ENCODE measurements around the gene CRB2.

Gene CRB2

DNA sequence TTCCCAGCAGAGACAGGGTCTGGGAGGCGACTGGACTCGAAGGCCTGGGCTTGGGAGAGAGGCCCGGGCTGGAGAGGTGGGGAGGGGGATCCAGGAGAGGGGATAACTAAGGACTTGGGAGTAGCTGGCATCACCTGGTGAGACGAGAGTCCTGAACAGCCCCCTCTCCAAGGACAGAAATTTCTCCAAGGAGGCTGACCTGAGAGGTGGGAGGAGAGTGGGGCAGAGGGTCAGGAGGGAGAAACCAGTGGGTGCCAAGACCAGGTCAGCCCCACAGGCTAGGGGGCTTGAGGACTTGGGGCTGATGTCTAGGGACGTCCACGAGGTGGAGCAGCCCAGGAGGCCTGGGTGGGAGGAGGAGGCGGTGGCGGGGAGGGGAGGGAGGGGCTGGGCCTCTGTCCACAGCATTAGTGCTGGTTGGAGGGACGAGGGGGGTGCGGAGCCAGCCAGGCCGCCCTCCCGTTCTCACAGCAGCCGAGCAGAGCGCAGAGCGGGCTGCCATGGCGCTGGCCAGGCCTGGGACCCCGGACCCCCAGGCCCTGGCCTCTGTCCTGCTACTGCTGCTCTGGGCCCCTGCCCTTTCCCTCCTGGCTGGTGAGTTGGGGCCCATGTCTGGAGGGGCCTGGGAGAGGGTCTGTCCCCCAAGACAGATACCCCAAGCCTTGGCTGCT, at the start of gene CRB2:
CRB2 (plus strand) TSS at position 437 of the 671 bp plus-strand sequence; CDS start at position 501, 64 bp downstream.
- DNase-seq (ENCODE audit: low spot score): no peak

DNA sequence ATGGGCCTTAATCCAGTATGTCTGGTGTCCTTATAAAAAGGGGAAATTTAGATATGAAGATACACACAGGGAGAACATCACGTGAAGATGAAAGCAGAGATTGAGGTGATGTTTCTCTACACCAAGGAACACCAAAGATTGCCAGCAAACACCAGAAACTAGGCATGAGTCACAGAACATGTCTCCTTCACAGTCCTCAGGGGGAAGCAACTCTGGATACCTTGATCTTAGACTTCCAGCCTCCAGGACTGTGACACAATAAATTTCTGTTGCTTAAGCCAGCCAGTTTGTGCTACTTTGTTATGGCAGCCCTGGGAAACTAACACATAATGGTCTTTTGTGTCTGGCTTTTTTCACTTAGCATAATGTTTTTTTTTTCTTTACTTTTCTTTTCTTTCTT, 46.4 kb upstream of the CRB2 start:
- no peak for DNase-seq (ENCODE audit: low spot score)

DNA sequence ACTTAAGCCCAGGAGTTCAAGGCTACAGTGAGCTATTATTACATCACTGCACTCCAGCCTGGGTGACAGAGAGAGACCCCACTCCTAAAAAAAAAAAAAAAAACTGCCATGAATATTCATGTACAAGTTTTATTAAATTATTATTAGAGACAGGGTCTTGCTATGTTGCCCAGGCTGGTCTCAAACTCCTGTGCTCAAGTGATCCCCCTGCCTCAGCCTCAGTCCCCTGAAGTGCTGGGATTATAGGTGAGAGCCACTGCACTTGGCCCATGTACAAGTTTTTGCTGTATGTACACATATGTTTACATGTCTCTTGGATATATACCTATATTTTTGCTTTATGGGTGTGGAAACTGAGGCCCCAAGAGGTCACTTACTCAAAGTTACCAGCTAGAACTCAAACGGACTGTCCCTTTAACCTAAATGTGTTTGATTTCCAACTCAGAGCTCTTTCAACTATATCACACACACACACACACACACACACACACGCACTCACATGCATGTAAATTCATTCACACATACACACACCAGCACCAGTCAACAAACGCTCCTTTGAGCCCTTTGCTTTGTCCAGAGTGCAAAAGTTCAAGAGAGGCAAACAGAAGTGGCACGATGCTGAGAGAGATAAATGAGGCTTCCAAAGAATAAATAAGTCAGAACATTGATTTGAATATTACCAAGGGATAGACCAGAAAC, 45.3 kb upstream of the CRB2 start:
- DNase-seq (ENCODE audit: low spot score): no peak

DNA sequence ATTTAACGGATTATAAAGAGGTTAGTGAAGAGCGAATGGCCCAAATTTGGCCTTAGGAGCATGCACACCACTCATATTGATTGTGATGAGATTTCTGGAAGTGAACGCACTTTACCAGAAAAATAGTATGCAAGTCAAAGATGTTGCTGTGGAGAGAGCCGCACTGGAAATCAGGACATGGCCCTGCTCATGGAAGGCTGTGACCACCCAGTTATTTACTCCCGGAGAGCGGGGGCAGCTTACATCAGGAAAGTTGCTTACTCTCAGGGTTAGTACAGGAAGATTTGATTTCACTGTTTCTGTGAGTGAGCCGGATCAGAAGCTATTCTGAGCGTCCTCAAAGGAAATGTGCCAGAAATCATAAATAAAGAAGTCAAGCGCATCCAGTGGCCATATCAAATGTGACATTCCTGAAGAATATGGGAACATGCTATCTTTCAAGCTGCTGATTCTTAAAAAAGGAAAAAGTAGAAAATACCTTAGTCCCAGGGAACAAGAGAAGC, 44.7 kb upstream of the CRB2 start:
- DNase-seq (ENCODE audit: low spot score): no peak

DNA sequence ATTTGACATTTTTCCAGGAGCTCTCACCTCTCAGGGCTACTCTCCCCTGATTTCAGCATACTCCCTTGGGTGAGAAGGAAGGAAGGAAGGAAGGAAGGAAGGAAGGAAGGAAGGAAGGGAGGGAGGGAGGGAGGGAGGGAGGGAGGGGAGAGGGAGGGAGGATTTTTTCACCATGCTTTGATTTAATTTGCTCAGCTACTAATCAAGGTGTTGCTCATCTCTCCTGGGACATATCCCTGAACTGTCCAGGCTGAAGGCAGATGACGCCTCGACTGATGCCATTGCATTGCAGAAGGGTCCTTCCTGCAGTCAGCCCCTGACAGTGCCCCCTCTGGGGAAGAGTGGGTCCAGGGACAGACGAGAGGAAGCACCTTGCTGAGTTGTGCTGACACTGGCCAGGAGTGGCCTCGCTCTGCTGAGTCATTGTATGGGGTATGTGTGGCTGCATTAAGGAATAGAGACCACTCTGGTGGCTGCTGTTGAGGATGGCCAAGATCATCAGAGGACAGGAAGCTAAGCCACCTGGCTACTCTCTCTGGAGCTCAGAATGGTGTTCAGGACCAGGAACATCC, 43.6 kb upstream of the CRB2 start:
- no peak for DNase-seq (ENCODE audit: low spot score)

DNA sequence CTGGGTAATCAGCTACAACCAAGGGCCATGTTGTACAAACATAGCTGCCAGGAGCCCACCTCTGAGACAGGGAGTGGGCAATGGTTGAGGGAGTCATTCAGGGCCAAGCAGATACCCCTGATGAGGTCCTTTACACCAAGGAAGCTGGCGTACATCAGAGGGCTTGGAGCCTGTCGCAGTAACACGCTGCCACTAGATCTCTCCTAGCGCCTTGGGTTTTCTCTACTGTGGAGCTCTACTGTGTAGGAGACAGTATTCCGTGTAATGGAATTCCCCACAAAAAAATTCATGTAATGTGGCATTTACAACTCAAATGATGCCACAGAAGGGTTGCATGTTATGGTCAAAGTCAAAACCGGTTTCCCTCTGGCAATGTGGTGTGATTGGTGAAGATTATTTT, 41.4 kb upstream of the CRB2 start:
- DNase-seq (ENCODE audit: low spot score): no peak

DNA sequence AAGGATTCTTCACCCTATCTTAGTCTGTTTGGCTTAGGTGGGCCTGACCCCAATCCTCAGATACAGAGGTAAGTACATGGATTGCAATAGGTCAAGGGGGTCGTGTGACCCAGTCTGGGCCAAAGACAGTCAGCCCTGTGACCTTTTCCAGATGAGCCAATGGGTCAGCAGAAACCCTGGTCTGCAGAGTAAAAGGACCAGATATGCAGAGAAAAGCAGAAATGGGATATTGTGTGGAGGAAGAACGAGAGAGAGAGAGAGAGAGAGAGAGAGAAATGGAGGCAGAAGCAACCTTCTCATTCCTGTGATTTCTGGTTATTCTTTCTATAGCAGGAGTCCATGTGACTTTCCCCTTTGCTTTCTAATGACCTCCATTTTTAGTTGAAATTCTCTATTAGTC, 40.4 kb upstream of the CRB2 start:
- no peak for DNase-seq (ENCODE audit: low spot score)

DNA sequence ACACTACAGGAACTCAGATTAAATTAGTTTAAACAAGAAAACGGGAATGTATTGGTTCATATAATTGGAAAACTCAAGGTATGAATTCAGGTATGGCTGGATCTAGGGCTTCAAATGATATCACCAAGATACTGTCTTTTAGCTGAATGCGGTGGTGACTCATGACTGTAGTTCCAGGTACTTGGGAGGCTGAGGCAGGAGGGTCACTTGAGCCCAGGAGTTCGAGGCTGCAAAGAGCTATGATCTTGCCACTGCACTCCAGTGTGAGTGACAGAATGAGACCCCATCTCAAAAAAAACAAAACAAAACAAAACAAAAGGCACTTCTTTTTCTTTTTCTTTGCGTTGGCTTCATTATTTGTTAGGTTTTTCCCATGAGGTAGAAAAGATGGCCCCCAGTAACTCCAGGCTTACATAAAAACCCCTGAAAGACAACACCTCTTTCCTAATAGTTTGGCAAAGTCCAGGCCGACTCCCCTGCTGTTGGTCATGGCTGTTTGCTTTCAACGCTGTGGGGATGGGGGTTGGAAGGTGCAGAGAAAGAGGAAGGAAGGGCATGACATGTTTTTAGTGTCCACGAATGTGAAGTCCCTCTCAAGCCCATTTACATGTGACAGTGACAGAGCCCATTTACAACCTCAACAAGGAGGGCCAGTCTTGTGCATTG, 39.8 kb upstream of the CRB2 start:
- peak; percentile 57 for DNase-seq (ENCODE audit: low spot score)

DNA sequence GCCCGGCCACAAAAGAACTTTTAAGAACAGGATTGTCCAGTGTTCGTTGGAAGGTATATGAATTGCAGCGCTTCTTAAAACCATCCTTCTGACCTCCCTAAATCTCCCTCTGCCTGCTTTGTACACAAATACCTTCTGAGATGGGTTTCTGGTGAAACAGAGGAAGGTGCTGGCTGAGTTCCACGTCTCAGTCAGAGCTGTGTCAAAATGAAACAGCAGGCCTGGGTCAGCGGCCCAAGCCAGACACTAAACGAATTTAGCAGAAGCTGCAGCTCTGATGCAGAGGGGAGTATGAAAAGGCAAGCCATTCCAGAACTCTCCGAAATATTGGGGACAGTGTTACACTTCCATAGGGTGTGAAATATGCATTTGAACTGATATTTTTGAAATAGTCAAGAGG, 37.8 kb upstream of the CRB2 start:
- peak; percentile 52 for DNase-seq (ENCODE audit: low spot score)

DNA sequence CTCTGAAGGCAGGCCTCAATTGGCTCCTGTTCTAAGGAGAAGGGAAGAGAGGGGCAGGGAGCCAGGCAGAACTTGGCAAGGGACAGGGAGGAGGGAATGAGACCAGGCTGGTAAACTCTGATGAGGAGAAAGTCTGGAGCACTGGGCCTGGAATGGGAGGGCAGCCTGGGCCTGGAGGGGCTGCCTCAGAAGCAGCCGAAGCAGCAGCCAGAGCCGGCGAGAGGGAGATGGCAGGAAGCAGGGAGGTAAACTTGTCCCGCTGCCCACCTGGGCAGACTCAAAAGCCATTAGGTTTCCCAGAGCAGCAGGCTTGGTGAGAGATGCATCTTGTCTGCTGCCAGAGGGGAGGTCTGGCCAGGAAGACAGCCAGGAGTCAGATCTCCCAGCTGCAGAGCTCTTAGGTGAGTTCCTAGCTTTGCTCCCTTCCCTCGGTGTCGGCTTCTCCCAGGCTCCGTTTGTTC, 37.0 kb upstream of the CRB2 start:
- DNase-seq (ENCODE audit: low spot score): peak; percentile 42

DNA sequence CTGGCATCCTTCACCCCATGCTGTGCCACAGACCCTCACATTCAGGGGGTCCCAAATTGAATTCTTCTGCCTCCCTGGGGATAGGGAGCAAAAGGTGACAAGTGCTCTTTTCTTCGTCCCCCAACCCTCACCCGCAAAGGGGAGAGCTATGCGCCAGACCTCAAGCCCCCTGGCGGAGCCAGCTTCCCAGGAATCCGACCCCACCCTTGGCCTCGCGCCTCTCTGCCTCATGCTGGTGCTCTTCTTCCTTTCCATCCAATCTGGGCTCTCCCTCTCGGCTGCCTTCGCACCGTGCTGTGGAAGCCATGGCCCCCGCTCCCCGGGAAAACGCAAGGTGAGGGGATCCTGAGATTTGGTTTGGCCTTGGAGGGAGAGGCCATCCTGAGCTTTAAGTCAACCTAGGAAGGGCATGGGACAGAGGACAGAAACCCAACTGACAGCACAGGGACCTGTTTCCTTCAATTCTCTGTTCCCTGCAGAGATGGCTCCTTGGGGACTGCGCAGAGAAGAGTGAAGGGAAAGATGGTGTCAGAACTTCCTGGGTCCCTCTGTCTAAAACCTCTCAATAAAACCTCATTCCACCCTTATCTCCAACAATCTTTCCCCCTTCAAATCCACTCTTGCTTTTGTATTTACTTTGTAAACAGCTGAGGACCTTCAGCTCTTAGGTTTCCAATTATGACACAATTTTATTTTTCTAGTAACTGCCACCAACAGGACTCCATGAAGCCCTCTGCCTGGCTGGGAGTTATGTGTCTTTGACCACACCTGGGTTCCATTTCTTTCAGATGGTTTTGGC, 36.3 kb upstream of the CRB2 start:
- no peak for DNase-seq (ENCODE audit: low spot score)

DNA sequence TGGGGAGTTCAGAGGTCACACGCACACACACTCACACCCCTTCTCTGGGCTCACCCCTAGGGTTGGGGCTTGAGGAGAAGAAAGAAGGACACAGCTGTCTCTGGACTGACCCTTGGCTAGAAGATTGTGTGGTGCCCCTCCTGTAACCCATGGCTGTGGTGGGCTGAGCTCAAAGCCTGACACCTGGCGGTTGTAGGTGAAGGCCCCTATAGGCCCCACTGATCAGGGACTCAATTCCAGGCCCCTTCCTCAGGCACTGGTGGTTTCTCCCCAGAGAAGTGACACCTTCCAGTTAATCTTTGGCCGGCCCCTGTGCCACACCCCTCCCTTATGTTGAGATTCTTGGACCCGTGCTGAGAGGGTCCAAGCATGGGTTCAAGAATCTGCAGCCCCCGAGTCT, 35.2 kb upstream of the CRB2 start:
- DNase-seq (ENCODE audit: low spot score): no peak

DNA sequence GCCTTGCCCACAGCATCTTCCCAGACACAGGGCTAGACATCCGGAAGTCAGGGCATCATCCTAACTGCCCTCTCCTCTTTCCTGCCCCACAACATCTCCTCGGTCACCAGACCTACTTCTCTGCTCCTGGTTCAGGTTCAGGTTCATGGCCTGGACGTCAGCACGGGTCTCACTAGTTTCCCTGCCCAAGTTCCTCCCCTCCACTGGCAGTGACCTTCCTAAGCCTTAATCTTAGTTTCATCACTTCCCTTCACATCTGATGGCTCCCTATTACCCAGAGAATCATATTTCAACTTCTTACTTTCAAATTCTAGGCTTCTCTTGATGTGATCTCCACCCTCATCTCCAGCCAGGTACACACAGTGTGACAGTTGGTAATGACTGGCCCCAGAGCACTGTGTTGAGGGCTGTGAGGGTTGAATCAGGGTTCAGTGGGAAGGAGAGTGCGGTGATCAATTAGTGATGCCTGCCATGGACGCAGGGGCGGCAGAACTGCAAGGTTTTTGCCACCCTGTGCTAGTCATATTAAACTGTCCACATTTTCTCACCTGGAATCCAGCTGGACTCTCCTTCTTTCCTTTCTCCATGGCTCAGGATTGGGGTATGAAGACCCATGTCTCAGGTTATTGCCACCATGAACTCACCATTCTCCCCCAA, 34.3 kb upstream of the CRB2 start:
- no peak for DNase-seq (ENCODE audit: low spot score)

DNA sequence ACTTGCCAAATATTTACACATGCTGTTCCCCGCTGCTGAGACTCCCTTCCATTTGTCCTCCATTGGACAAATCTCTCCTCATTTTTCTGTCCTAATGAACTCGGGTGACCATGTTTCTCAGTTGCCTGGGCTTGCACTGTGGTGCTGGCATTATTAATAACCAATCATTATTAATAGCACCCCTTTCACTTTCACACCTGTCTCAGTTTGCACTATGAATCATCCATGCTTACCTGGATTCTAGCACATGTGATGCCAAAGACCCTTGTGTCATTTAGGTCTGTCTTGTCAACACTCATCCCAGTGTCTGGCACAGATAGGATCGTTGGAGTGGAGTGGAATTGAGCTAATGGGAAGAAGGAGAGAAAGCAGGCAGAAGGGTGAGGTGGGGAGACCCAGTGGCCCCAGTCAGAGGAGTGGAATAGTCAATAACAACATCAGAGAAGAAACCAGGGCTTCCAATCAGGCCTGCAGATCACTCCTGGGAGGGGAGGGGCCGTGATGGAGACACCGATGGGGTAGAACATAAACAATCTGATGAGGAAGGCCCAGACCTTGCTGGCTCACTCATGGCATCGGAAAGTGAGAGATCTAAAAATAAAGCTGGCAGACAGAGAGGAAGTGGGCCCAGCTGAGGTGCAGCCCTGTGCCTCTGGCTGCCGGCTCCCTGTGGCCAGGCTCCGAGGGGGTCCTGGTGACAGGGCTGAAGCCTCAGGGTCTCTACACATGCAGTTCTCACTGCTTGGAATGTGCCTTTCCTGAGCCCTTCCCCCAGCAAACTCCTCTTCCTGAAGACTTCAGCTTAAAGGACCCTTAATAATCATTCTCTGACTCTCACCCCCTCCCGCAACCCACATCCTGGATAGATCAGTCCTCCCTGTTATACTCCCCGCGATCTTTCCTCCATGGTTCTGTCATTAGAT, 33.5 kb upstream of the CRB2 start:
- DNase-seq (ENCODE audit: low spot score): peak; percentile 60

DNA sequence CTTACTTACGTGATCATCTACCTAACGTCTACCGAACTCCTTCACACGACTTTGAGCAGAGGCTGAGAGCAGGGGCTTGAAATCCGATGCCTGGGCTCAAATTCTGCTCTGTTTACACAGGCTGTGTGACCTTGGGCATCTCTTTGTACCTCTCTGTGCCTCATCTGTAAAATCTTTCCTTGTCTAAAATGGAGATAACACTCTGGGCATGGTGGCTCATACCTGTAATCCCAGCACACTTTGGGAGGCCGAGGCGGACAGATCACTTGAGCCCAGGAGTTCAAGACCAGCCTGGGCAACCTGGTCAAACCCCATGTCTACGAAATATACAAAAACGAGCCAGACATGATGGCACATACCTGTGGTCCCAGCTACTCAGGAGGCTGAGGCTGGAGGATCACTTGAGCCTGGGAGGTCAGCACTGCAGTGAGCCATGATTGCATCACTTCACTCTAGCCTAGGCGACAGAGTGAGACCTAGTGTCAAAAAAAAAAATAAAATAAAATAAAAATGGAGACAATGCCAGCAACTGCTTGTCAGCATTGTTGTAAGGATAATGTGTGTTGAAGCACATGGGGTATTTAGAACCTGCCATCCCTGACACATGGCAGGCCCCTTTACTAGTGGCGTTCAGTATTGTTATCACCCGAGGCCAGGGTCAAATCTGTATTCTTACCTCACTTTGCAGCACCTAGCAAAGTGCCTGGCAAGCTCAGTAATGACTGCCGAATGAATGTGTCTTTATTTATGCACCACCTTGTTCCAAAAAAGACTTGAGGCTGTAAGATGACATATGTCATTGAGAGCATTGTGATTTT, 32.6 kb upstream of the CRB2 start:
- DNase-seq (ENCODE audit: low spot score): no peak

DNA sequence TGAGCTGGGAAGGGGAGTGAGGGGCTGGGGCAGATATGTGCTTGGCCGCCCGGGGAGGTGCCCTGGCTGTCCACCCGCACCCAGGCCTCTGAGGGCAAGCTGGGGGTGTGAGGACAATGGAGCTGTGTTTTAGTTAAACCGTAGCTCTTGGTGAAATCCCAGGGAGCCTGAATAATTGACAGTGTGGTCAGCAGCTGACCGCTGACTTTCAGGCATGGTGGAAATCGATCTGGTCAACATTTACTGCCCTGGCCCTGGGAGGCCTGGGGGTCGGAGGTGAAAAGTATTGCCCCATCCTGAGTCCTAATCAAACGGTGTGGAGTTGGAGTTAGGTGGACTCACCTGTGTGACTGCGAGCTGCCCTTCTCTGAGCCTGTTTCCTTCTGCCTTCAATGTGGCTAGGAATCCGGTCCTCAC, 31.2 kb upstream of the CRB2 start:
- DNase-seq (ENCODE audit: low spot score): no peak

DNA sequence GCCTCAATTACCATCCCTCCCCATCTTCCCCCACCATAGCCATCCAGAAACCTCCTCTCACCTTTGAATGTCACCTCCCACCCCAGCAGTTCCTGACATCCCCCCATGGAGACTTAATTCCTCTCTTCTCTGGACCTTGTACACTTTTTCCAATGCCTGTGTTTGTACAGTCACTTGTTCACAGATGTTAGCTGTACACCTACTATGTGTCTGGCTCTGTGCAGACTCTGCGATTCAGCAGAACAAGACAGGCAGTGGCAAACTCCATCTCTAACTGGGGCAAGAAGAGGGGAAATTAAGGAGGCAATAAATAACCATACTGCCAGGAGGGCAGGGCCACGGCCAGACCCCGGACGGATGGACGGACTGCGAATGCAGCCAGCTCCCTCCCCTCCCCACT, 29.8 kb upstream of the CRB2 start:
- no peak for DNase-seq (ENCODE audit: low spot score)

DNA sequence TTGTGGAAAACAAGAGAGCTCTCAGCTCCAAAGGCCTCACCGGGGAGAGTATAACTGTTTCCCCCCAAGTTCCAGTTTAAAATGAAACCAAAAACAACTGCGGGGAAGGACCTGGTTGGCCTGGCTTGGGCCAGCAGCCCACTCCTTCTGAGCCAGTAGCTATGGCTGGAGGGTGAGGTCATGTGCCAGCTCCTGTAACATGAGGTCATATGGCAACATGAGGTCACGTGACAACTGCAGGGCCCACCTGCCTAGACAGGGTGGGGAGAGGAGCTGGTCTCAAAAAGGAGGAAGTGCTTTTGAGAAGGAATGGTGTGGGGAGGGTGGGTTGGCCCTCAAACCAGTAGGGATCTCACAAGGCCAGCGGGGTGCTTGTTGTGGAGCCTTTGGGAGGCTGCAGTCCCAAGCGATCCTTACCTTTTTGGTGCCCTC, 29.3 kb upstream of the CRB2 start:
- peak; percentile 70 for DNase-seq (ENCODE audit: low spot score)

DNA sequence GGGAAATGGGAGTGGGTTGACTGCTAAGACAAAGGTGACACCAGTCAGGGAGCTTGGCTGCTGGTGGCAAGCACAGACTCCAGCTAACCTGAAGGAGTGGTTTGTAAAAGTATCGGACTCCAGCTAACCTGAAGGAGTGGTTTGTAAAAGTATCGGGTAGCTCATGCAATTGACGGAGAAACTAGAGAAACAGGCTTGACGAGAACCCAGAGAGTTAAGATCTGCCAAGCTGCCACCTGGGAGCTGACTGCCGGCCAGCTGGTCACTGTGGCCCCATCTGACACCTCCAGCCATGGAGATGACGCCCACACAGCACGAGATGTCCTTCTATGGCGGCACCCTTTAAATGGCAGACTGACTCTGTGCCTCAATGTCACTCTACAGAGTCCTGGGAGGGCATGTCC, 28.3 kb upstream of the CRB2 start:
- DNase-seq (ENCODE audit: low spot score): no peak
